ENCODE data around the gene SMPDL3A.

- TF ChIP-seq YY1 (IDR thresholded peaks at IDR 0.05; ENCODE audit: low read depth, low read length) (no peak), SIX5 (IDR thresholded peaks at IDR 0.05; ENCODE audit: low read depth, low read length) (no peak)
These were observed 56.4 kb downstream of the SMPDL3A start for GRCh38 chr6:122845464-122845863.

Data from H1 (cell line).